Measurements from ENCODE around the gene MAP3K14. TPM values are rescaled to one million over a fixed set of nuclear protein-coding genes. Genes with fewer than 3 reads are reported as not detected.

Gene MAP3K14
- total and polyA plus RNA-seq, 10 of the 15 experiments (the other 5 are each of a cell fraction or from before 2014, with no cell fraction given): 2.1 to 33.3 (median 19.7) TPM

GRCh38 chr17:45233423-45233924 lies 83.3 kb downstream of the MAP3K14 start:
- TF ChIP-seq YY1 (IDR thresholded peaks at IDR 0.05; ENCODE audit: low read depth, low read length) (no peak), BACH1 (IDR thresholded peaks at IDR 0.05; ENCODE audit: borderline replicate concordance) (no peak), SRF (IDR thresholded peaks at IDR 0.05; ENCODE audit: low read depth in 2 of 2, low read length in 2 of 2) (no peak), SREBF2 (IDR thresholded peaks at IDR 0.05; ENCODE audit: low read length) (no peak), PAX8 (IDR thresholded peaks at IDR 0.05) (no peak), CBFB (IDR thresholded peaks at IDR 0.05; ENCODE audit: low read depth) (no peak), ESRRA (IDR thresholded peaks at IDR 0.05; ENCODE audit: low read length) (no peak), STAT1 (conservative IDR thresholded peaks at IDR 0.05) (no peak)
- CTCF ChIA-PET: interaction anchor here (1.0 to 12.8 kb wide), 2 partner anchors 14 to 98 kb away, joined by 3 to 429 read pairs; partner anchors contain the start of genes ACBD4 and FMNL1
- Histone ChIP-seq H3K4me3 (no peak overlapping the region), H3K4me1 (ENCODE audit: control insufficient read depth, insufficient read depth, low read length) (peaks cover 23% of the 10 kb centered on the region), H3K9ac (ENCODE audit: control insufficient read depth, insufficient read depth, low read length) (no peak overlapping the region), H3K4me2 (ENCODE audit: control insufficient read depth, insufficient read depth) (no peak overlapping the region), H2AFZ (ENCODE audit: control insufficient read depth, low read depth, low read length) (no peak overlapping the region), H4K20me1 (ENCODE audit: control insufficient read depth, insufficient read depth) (no peaks in the 10 kb centered on the region; the same call in 1 of the 2 replicates), H3K27ac (ENCODE audit: control insufficient read depth, insufficient read depth) (no peak overlapping the region), H3K36me3 (ENCODE audit: control insufficient read depth in 2 of 2, insufficient read depth in 2 of 2, low read length in 1 of 2) (peaks cover 30 to 34% of the 10 kb centered on the region in 2 experiments), H3K9me3 (replicated peaks; ENCODE audit: control insufficient read depth, insufficient read depth, low read length) (no peaks in the 10 kb centered on the region), H3K79me2 (ENCODE audit: control insufficient read depth, insufficient read depth, low read length) (peaks cover 27% of the 10 kb centered on the region), H3K27me3 (replicated peaks in 1 of 2; ENCODE audit: control insufficient read depth in 2 of 2, insufficient read depth in 2 of 2, low read length in 1 of 2) (no peaks in the 10 kb centered on the region)
- POLR2A ChIA-PET: interaction anchor here (0.5 to 5.4 kb wide), 2 partner anchors 12 to 57 kb away, joined by 3 to 53 read pairs; partner anchors contain the start of gene FMNL1
- WGBS (ENCODE audit: insufficient coverage, insufficient replicate concordance, low lambda C conversion rate, missing lambda C conversion rate): 80% methylated on average over 8 of the region's 8 CpGs
- RAD21 ChIA-PET (ENCODE audit: unreplicated experiment): interaction anchor here (10.1 kb wide), 1 partner anchor 13 kb away, joined by 225 read pairs; the partner anchor contains the start of gene FMNL1
- in situ Hi-C loops (cut with MboI): no loop called here
- FAIRE-seq (no peak), ATAC-seq (no peak), DNase-seq (ENCODE audit: low read depth, low spot score) (no peak)
- intact Hi-C loops (cut with micrococcal nuclease; ENCODE audit: unreplicated experiment): no loop called here
- BruUV-seq (replicated peaks): no TSS peak
- SMC1A ChIA-PET (ENCODE audit: uncharacterized antibody, unreplicated experiment): interaction anchor here (0.6 to 11.4 kb wide), 3 partner anchors 10 to 152 kb away, joined by 3 to 201 read pairs (median 8); no protein-coding TSS in a partner anchor

Data from GM12878 (cell line).